H9 (cell line): ENCODE data around the gene NF1. TPM values are rescaled to one million over a fixed set of nuclear protein-coding genes. Genes with fewer than 3 reads are reported as not detected.

Source experiments
- DNase-seq: peaks from one replicate; pipeline ENCODE4 v3.0.0-alpha.2; 2017
- H2AFZ ChIP-seq: one replicate; pipeline ENCODE4 v1.6.1; 2013; ENCODE audit warnings: mild to moderate bottlenecking, low read length, control low read depth, moderate library complexity
- H2AK5ac ChIP-seq: 2 replicates; pipeline ENCODE4 v1.6.1; 2013; ENCODE audit warnings: low read length, control low read depth, mixed read lengths; ENCODE audit not compliant: insufficient read length
- H2BK120ac ChIP-seq: one replicate; pipeline ENCODE4 v1.6.1; 2013; ENCODE audit warnings: low read depth, mild to moderate bottlenecking, low read length, control low read depth, inconsistent platforms; ENCODE audit not compliant: poor library complexity, severe bottlenecking
- H2BK12ac ChIP-seq: 2 replicates; pipeline ENCODE4 v1.6.1; 2013; ENCODE audit warnings: low read length, control low read depth, mixed read lengths, low read depth; ENCODE audit not compliant: insufficient read length
- H2BK15ac ChIP-seq: 2 replicates; pipeline ENCODE4 v1.6.1; 2013; ENCODE audit warnings: low read depth, low read length, control low read depth
- H2BK20ac ChIP-seq: one replicate; pipeline ENCODE4 v1.6.1; 2013; ENCODE audit warnings: low read depth, mild to moderate bottlenecking, low read length, control low read depth, inconsistent platforms; ENCODE audit not compliant: poor library complexity, severe bottlenecking
- H2BK5ac ChIP-seq: 2 replicates; pipeline ENCODE4 v1.6.1; 2013; ENCODE audit warnings: low read length, control low read depth, mixed read lengths; ENCODE audit not compliant: insufficient read length
- H3K14ac ChIP-seq: 2 replicates; pipeline ENCODE4 v1.6.1; 2013; ENCODE audit warnings: low read length, control low read depth; ENCODE audit not compliant: insufficient read depth
- H3K18ac ChIP-seq: 2 replicates; pipeline ENCODE4 v1.6.1; 2013; ENCODE audit warnings: low read depth, mild to moderate bottlenecking, mixed read lengths, low read length, control low read depth; ENCODE audit not compliant: insufficient read length
- H3K23ac ChIP-seq: 2 replicates; pipeline ENCODE4 v1.6.1; 2013; ENCODE audit warnings: low read length, control low read depth, mixed read lengths, low read depth; ENCODE audit not compliant: insufficient read length
- H3K23me2 ChIP-seq: 2 replicates; pipeline ENCODE4 v1.6.1; 2013; ENCODE audit warnings: low read depth, mild to moderate bottlenecking, mixed read lengths, low read length, control low read depth; ENCODE audit not compliant: insufficient read length, poor library complexity, severe bottlenecking
- H3K27ac ChIP-seq: 2 replicates; pipeline ENCODE4 v1.5.1; 2013; ENCODE audit warnings: low read length, control low read depth, mixed read lengths, low read depth; ENCODE audit not compliant: insufficient read length
- H3K27me3 ChIP-seq: 2 replicates; pipeline ENCODE4 v1.6.1; 2013; ENCODE audit warnings: low read length, control low read depth, inconsistent platforms; ENCODE audit not compliant: insufficient read depth
- H3K4ac ChIP-seq: 2 replicates; pipeline ENCODE4 v1.6.1; 2013; ENCODE audit warnings: low read depth, mild to moderate bottlenecking, control low read depth, inconsistent platforms, low read length, moderate library complexity
- H3K4me1 ChIP-seq: 2 replicates; pipeline ENCODE4 v1.6.1; 2013; ENCODE audit warnings: low read length, control low read depth, inconsistent platforms; ENCODE audit not compliant: insufficient read depth
- H3K4me2 ChIP-seq: 2 replicates; pipeline ENCODE4 v1.6.1; 2013; ENCODE audit warnings: low read length, control low read depth, mixed read lengths; ENCODE audit not compliant: insufficient read length, insufficient read depth
- H3K56ac ChIP-seq: 2 replicates; pipeline ENCODE4 v1.6.1; 2013; ENCODE audit warnings: low read depth, mild to moderate bottlenecking, mixed read lengths, low read length, control low read depth; ENCODE audit not compliant: insufficient read length
- H3K79me1 ChIP-seq: 2 replicates; pipeline ENCODE4 v1.6.1; 2013; ENCODE audit warnings: low read depth, mild to moderate bottlenecking, moderate library complexity, low read length, control low read depth, inconsistent platforms; ENCODE audit not compliant: insufficient read depth, poor library complexity, severe bottlenecking
- H3K79me2 ChIP-seq: 2 replicates; pipeline ENCODE4 v1.6.1; 2013; ENCODE audit warnings: low read length, control low read depth, inconsistent platforms; ENCODE audit not compliant: insufficient read depth
- H3K9ac ChIP-seq: 2 replicates; pipeline ENCODE4 v1.6.1; 2013; ENCODE audit warnings: low read length, control low read depth, mixed read lengths; ENCODE audit not compliant: insufficient read length; ENCODE audit errors: extremely low read depth
- H3K9me3 ChIP-seq: one replicate; pipeline ENCODE4 v1.6.1; 2013; ENCODE audit warnings: low read depth, low read length, inconsistent platforms; ENCODE audit not compliant: control insufficient read depth
- H3T11ph ChIP-seq: one replicate; pipeline ENCODE4 v1.6.1; 2013; ENCODE audit warnings: mild to moderate bottlenecking, low read length, control low read depth, inconsistent platforms
- H4K20me1 ChIP-seq: one replicate; pipeline ENCODE4 v1.6.1; 2013; ENCODE audit not compliant: control insufficient read depth, insufficient read length, insufficient read depth
- H4K5ac ChIP-seq: 2 replicates; pipeline ENCODE4 v1.6.1; 2013; ENCODE audit warnings: low read depth, mild to moderate bottlenecking, mixed read lengths, low read length, control low read depth; ENCODE audit not compliant: insufficient read length
- H4K8ac ChIP-seq: replicated peaks from 2 replicates; pipeline ENCODE4 v1.6.1; 2013; ENCODE audit warnings: low read length, control low read depth, mixed read lengths, low read depth; ENCODE audit not compliant: insufficient read length
- H4K91ac ChIP-seq: 2 replicates; pipeline ENCODE4 v1.6.1; 2013; ENCODE audit warnings: low read depth, mild to moderate bottlenecking, moderate library complexity, mixed read lengths, low read length, control low read depth; ENCODE audit not compliant: insufficient read length
- H3K27ac Mint-ChIP-seq, 3 experiments: 2 replicates in 2 of 3; 3 replicates in 1 of 3; pipeline ENCODE4 v1.8.0; 2020 to 2021; ENCODE audit warnings: mixed read lengths in 3 of 3, mild to moderate bottlenecking in 1 of 3, moderate library complexity in 1 of 3
- H3K27me3 Mint-ChIP-seq: 2 replicates; pipeline ENCODE4 v1.8.0; 2021; ENCODE audit warnings: low read depth, mild to moderate bottlenecking, moderate library complexity, mixed read lengths
- H3K36me3 Mint-ChIP-seq, 3 experiments: 2 replicates in 2 of 3; 3 replicates in 1 of 3; pipeline ENCODE4 v1.8.0; 2020 to 2021; ENCODE audit warnings: low read depth in 3 of 3, mixed read lengths in 3 of 3; ENCODE audit not compliant: insufficient read depth in 1 of 3
- H3K4me1 Mint-ChIP-seq, 2 experiments: 2 replicates each; pipeline ENCODE4 v1.8.0; 2020; ENCODE audit warnings: mixed read lengths in 2 of 2
- H3K4me3 Mint-ChIP-seq, 2 experiments: 2 replicates in 1 of 2; 3 replicates in 1 of 2; pipeline ENCODE4 v1.8.0; 2020 to 2021; ENCODE audit warnings: mild to moderate bottlenecking in 2 of 2, mixed read lengths in 2 of 2, moderate library complexity in 1 of 2
- H3K9me3 Mint-ChIP-seq, 2 experiments: 2 replicates in 1 of 2; 3 replicates in 1 of 2; pipeline ENCODE4 v1.8.0; 2020; ENCODE audit warnings: mild to moderate bottlenecking in 2 of 2, mixed read lengths in 2 of 2, moderate library complexity in 1 of 2
- WGBS: extraction: QIAGEN DNeasy Blood & Tissue Kit; methylation state at CpG from one replicate; pipeline ENCODE4 v1.1.7; 2013; ENCODE audit warnings: missing lambda C conversion rate, low lambda C conversion rate, mixed read lengths; ENCODE audit not compliant: insufficient read length; ENCODE audit errors: extremely low coverage; 5-methylcytosine and 5-hydroxymethylcytosine counted together
- total RNA-seq: library from RNA; stranded (reverse); gene quantifications from 2 replicates; pipeline ENCODE4 v1.2.1, GENCODE V29; 2021
- TF ChIP-seq, protein P1 (sequence below): fragments of 200-600 bp; sonication (generic); conservative IDR thresholded peaks from 3 replicates; pipeline ENCODE4 v1.8.0; 2021; ENCODE audit warnings: antibody characterized with exemption, mild to moderate bottlenecking

The NF1 gene
- total RNA-seq, 1 experiment from 2014 or later: 38.1 TPM

DNA sequence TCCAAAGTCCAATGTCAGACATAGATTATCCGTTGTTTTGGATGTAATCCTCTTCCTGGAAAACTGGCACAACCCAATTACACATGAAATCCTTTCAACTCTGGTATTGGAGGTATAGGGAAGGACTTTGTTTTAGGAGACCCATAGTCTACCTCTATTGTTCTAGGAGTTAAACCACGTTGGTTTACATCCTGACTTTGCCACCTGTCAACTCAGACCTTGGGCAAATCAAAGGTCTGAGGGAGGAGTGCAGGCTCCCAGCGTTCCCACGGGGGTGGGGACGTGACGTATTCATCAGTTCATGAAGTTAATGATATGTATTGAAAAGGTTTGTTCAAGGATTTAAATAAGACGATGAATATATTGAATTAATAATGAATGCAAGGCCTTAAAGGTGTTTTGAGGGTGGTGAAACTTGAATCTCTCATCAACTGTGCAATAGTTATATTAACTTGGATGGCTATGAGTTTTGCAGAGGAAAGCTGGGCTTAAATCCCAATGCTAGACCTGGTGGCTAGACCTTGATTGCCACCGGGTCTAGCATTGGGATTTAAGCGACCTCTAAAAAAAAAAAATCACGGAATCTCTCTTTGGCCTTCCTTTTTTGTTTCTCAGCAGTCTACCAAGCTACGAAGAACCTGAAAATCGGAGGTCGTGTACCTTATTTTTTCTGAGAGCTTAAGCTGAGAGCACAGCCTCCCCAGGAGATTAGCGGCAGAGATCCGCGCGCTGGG, 744 bp upstream of the NF1 start:
- Histone ChIP-seq H2AK5ac (no peak overlapping the region), H4K91ac (no peak overlapping the region), H3K4ac (no peak overlapping the region), H3K79me2 (no peaks in the 10 kb centered on the region), H4K20me1 (no peaks in the 10 kb centered on the region), H2BK120ac (no peak overlapping the region), H3K79me1 (no peaks in the 10 kb centered on the region), H3K27ac (no peak overlapping the region), H3K23ac (no peak overlapping the region), H3K14ac (no peak overlapping the region), H3K4me1 (0 out of 2 replicates have a peak, but pooled peaks cover 3% of the 10 kb centered on the region), H2BK12ac (no peak overlapping the region), H3K56ac (no peak overlapping the region), H4K5ac (no peak overlapping the region), H3K9ac (no peak overlapping the region), H2AFZ (no peak overlapping the region), H2BK5ac (no peak overlapping the region), H3K18ac (no peak overlapping the region), H4K8ac (no peak overlapping the region), H3T11ph (no peak overlapping the region), H3K4me2 (peak overlapping the region; percentile 40), H3K23me2 (peaks cover 8% of the 10 kb centered on the region), H2BK15ac (no peak overlapping the region), H3K9me3 (no peaks in the 10 kb centered on the region), H2BK20ac (no peak overlapping the region), H3K27me3 (no peaks in the 10 kb centered on the region)
- peaks cover 14 to 18% of the 10 kb centered on the region in 2 experiments for H3K4me1 Mint-ChIP-seq
- TF ChIP-seq, protein P1, sequence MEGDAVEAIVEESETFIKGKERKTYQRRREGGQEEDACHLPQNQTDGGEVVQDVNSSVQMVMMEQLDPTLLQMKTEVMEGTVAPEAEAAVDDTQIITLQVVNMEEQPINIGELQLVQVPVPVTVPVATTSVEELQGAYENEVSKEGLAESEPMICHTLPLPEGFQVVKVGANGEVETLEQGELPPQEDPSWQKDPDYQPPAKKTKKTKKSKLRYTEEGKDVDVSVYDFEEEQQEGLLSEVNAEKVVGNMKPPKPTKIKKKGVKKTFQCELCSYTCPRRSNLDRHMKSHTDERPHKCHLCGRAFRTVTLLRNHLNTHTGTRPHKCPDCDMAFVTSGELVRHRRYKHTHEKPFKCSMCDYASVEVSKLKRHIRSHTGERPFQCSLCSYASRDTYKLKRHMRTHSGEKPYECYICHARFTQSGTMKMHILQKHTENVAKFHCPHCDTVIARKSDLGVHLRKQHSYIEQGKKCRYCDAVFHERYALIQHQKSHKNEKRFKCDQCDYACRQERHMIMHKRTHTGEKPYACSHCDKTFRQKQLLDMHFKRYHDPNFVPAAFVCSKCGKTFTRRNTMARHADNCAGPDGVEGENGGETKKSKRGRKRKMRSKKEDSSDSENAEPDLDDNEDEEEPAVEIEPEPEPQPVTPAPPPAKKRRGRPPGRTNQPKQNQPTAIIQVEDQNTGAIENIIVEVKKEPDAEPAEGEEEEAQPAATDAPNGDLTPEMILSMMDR: no peak
- H3K27ac Mint-ChIP-seq: peak overlapping the region; percentile 90 to 96 (median 91); a peak in 6 of 7 replicates
- H3K27me3 Mint-ChIP-seq: no peaks in the 10 kb centered on the region
- 100% methylated on average over 1 of the region's 17 CpGs for WGBS
- no peak for DNase-seq
- peak overlapping the region; percentile 82 to 90 for H3K4me3 Mint-ChIP-seq
- H3K9me3 Mint-ChIP-seq: no peaks in the 10 kb centered on the region; a peak in 1 of 5 replicates
- peaks cover 1 to 4% (median 4%) of the 10 kb centered on the region in 3 experiments; a peak in 3 of 7 replicates for H3K36me3 Mint-ChIP-seq
